Activated CD8-positive, alpha-beta T cell treated with anti-CD3 and anti-CD28 coated beads for 36 hours (primary cell): ENCODE data around the gene GSTM3. TPM values are rescaled to one million over a fixed set of nuclear protein-coding genes. Genes with fewer than 3 reads are reported as not detected.
"Not testable (repeated sequence)": the region's sequence is repeated elsewhere in the genome, so short reads cannot be mapped to it uniquely, and the experiment has no call there.

Source experiments
- ATAC-seq: fragments of 200-7000 bp; cut with Tn5 transposase; one replicate; pipeline ENCODE4 v1.10.0; 2021; ENCODE audit warnings: mild to moderate bottlenecking, moderate library complexity
- CTCF ChIA-PET: fragments of 350-600 bp; sonication (Branson Sonifier 250); formaldehyde crosslinking; loops from one replicate; lab custom pipeline; 2021; ENCODE audit warnings: antibody characterized with exemption; lab: Charles Lee
- POLR2A ChIA-PET: fragments of 350-600 bp; sonication (Branson Sonifier 250); formaldehyde crosslinking; loops from one replicate; lab custom pipeline; 2021; ENCODE audit warnings: antibody characterized with exemption; lab: Charles Lee
- DNase-seq: peaks from one replicate; pipeline ENCODE4 v3.0.0-alpha.2; 2020
- H3K27ac Mint-ChIP-seq: one replicate; pipeline ENCODE4 v1.8.0; 2021; ENCODE audit warnings: mild to moderate bottlenecking, mixed read lengths
- H3K27me3 Mint-ChIP-seq: one replicate; pipeline ENCODE4 v1.8.0; 2021; ENCODE audit warnings: mixed read lengths
- H3K36me3 Mint-ChIP-seq: one replicate; pipeline ENCODE4 v1.8.0; 2021; ENCODE audit warnings: low read depth, mixed read lengths
- H3K4me1 Mint-ChIP-seq: one replicate; pipeline ENCODE4 v1.8.0; 2021; ENCODE audit warnings: low read depth, mixed read lengths
- H3K4me3 Mint-ChIP-seq: one replicate; pipeline ENCODE4 v1.8.0; 2021; ENCODE audit warnings: mild to moderate bottlenecking, moderate library complexity, mixed read lengths
- H3K9me3 Mint-ChIP-seq: one replicate; pipeline ENCODE4 v1.8.0; 2021; ENCODE audit warnings: mixed read lengths
- intact Hi-C: fragments of 100-400 bp; cut with micrococcal nuclease; formaldehyde crosslinking; loops from one replicate; pipeline ENCODE4 v1.10.0; 2022
- total RNA-seq, 2 experiments: library from RNA; stranded (reverse); gene quantifications; one replicate each; pipeline ENCODE4 v1.2.3, GENCODE V29; 2021
- TF ChIP-seq, protein P1 (sequence below): fragments of 200-600 bp; IDR thresholded peaks from one replicate; pipeline ENCODE4 v1.8.0; 2022; ENCODE audit warnings: antibody characterized with exemption, mild to moderate bottlenecking

GSTM3 gene
- total RNA-seq, 2 experiments from 2014 or later, result 40.8 to 42.0 TPM

- no peak for DNase-seq
- intact Hi-C loops, result no loop called here
- ATAC-seq, result no peak
- Mint-ChIP-seq H3K4me3 (no peak overlapping the region), H3K9me3 (no peaks in the 10 kb centered on the region), H3K4me1 (peaks cover 10% of the 10 kb centered on the region), H3K36me3 (peaks cover 9% of the 10 kb centered on the region), H3K27me3 (no peaks in the 10 kb centered on the region), H3K27ac (no peak overlapping the region)
- TF ChIP-seq, protein P1, sequence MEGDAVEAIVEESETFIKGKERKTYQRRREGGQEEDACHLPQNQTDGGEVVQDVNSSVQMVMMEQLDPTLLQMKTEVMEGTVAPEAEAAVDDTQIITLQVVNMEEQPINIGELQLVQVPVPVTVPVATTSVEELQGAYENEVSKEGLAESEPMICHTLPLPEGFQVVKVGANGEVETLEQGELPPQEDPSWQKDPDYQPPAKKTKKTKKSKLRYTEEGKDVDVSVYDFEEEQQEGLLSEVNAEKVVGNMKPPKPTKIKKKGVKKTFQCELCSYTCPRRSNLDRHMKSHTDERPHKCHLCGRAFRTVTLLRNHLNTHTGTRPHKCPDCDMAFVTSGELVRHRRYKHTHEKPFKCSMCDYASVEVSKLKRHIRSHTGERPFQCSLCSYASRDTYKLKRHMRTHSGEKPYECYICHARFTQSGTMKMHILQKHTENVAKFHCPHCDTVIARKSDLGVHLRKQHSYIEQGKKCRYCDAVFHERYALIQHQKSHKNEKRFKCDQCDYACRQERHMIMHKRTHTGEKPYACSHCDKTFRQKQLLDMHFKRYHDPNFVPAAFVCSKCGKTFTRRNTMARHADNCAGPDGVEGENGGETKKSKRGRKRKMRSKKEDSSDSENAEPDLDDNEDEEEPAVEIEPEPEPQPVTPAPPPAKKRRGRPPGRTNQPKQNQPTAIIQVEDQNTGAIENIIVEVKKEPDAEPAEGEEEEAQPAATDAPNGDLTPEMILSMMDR, result no peak
- ChIA-PET CTCF (no interaction called here), POLR2A (no interaction called here)
Measured at GRCh38 chr1:109691759-109692158, 49.1 kb downstream of the GSTM3 start.

DNA sequence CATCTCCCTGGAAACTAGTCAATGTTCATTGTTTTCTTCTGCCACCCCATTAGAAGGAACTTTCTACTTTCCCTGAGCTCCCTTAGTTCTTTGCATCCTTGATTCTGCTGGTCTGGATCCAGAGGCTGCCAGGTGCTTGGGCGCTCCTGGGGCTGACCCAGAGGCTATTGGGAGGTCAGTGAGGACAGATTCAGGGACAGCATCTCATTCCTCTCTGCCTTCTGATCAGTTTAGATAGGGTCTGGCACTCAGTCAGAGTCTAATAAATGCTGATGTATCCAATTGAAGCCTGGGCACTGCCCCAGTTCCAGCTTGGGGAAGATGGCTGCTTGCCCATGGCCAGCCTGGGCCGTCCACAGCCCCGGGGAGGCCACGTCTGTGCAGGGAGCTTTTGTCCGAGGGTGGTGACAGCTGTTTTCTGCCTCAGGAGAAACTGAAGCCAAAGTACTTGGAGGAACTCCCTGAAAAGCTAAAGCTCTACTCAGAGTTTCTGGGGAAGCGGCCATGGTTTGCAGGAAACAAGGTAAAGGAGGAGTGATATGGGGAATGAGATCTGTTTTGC, 50.9 kb downstream of the GSTM3 start:
- Mint-ChIP-seq H3K36me3 (peaks cover 9% of the 10 kb centered on the region), H3K27ac (no peak overlapping the region), H3K4me3 (no peak overlapping the region), H3K27me3 (no peaks in the 10 kb centered on the region), H3K9me3 (no peaks in the 10 kb centered on the region), H3K4me1 (peaks cover 10% of the 10 kb centered on the region)
- no peak for DNase-seq
- no peak for ATAC-seq
- ChIA-PET CTCF (interaction anchor here (0.9 to 2.9 kb wide), 3 partner anchors 40 to 370 kb away, joined by 3 to 22 read pairs (median 4); no protein-coding TSS in a partner anchor), POLR2A (no interaction called here)
- intact Hi-C loops, result no loop called here
- TF ChIP-seq, protein P1, result no peak

GRCh38 chr1:109687641-109688499, 53.0 kb downstream of the GSTM3 start, which contains the start of gene GSTM1:
Gene GSTM1 (plus strand): TSS chr1:109687817. CDS start chr1:109687874, 57 bp downstream.
- H3K4me3 Mint-ChIP-seq, result peak within 1 kb of the TSS; percentile 85
- H3K36me3 Mint-ChIP-seq, result peaks cover 9% of the 10 kb centered on the region
- ATAC-seq, result peak; percentile 98

DNA sequence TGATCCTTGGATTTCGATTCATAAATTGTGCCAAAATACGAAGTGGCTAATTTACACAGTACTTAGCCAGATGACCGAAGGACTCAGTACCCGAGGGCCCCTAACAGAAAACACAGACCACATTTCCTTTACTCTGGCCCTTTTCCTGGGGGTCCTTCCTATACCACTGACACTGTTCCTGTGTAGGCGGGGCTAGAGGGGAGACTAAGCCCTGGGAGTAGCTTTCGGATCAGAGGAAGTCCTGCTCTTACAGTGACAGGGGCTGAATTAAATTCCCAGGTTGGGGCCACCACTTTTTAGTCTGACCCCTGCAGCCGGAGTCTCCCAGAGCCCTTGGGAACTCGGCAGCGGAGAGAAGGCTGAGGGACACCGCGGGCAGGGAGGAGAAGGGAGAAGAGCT, 53.7 kb downstream of the GSTM3 start:
- H3K4me3 Mint-ChIP-seq, result peak overlapping the region; percentile 85
- H3K4me1 Mint-ChIP-seq, H3K27me3 Mint-ChIP-seq, H3K36me3 Mint-ChIP-seq, H3K9me3 Mint-ChIP-seq, DNase-seq, intact Hi-C loops: not testable (repeated sequence)
- CTCF ChIA-PET, result interaction anchor here (1.2 to 2.9 kb wide), 6 partner anchors 31 to 142 kb away, joined by 3 to 22 read pairs (median 5); partner anchors contain the start of gene GSTM4
- POLR2A ChIA-PET, result interaction anchor here (1.0 kb wide), 1 partner anchor 47 kb away, joined by 3 read pairs; no protein-coding TSS in a partner anchor
- ATAC-seq, result peak; percentile 8
- H3K27ac Mint-ChIP-seq, result peak overlapping the region; percentile 91

More at GRCh38 chr1:109687641-109688499, 53.0 kb downstream of the GSTM3 start, which contains the start of gene GSTM1:
- Mint-ChIP-seq H3K9me3 (no peaks in the 10 kb centered on the region), H3K27me3 (no peaks in the 10 kb centered on the region), H3K4me1 (peaks cover 10% of the 10 kb centered on the region), H3K27ac (peak within 1 kb of the TSS; percentile 91)
- intact Hi-C loops, result no loop called here
- DNase-seq, result peak; percentile 84
- TF ChIP-seq, protein P1, result no peak
- ChIA-PET CTCF (interaction anchor here (0.6 to 2.9 kb wide), 11 partner anchors 28 to 306 kb away, joined by 3 to 22 read pairs (median 3); partner anchors contain the start of gene GSTM4), POLR2A (interaction anchor here (1.0 to 1.3 kb wide), 2 partner anchors 17 to 48 kb away, joined by 3 read pairs; no protein-coding TSS in a partner anchor)

DNA sequence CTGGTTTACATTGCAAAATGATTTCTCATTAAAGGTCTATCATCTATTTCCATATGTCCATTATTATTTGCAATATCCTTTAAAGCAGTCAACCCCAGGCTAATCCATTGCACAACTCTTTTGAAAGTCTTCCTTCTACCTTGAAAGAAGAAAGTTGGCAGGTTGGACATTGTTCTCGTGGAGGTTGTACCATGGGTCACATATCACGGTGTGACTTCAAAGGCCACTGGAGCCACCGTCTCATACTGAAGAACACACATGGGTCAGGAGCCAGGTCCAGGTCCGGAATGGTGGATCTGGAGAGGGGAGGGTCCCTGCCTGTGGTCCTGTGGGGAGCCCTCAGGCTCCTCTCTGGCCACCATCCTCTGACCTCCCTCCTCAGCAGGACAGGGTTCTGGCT, 54.9 kb downstream of the GSTM3 start:
- intact Hi-C loops, CTCF ChIA-PET, DNase-seq: not testable (repeated sequence)

DNA sequence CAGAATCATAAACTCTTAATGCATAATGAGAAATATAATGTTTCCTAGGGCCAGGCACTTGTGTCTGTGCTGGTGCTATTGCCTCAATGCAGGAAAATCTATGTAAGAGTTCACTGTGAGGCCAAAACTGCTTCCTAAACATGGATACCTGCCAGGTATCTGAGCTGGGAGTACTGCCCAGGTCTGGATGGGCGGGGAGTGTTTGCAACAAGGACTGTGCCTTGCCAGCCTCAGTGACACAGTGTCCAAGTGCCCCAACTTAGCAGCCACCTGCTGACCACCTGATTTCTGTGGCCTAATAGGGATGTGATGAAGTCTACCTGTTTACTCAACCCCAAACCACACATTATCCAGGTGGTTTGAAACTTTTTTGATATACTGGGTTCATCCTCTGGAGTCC, 55.4 kb downstream of the GSTM3 start:
- H3K4me3 Mint-ChIP-seq, H3K4me1 Mint-ChIP-seq, POLR2A ChIA-PET, CTCF ChIA-PET, DNase-seq, H3K27me3 Mint-ChIP-seq, H3K27ac Mint-ChIP-seq, intact Hi-C loops, H3K9me3 Mint-ChIP-seq, ATAC-seq, H3K36me3 Mint-ChIP-seq: not testable (repeated sequence)

More for the DNA sequence above, 54.9 kb downstream of the GSTM3 start:
- POLR2A ChIA-PET, H3K27me3 Mint-ChIP-seq, H3K9me3 Mint-ChIP-seq, H3K4me3 Mint-ChIP-seq, H3K36me3 Mint-ChIP-seq, ATAC-seq, H3K4me1 Mint-ChIP-seq, H3K27ac Mint-ChIP-seq: not testable (repeated sequence)

GRCh38 chr1:109684777-109685176, 56.1 kb downstream of the GSTM3 start:
- ATAC-seq, DNase-seq, H3K9me3 Mint-ChIP-seq, H3K27ac Mint-ChIP-seq, POLR2A ChIA-PET, CTCF ChIA-PET, H3K4me3 Mint-ChIP-seq, H3K4me1 Mint-ChIP-seq, H3K27me3 Mint-ChIP-seq, intact Hi-C loops, H3K36me3 Mint-ChIP-seq: not testable (repeated sequence)
